ENCODE results near the gene MBD6. TPM values are rescaled to one million over a fixed set of nuclear protein-coding genes. Genes with fewer than 3 reads are reported as not detected.

Gene MBD6
- total RNA-seq (10 to 100 TPM; 13.5 to 23.5 (median 16.0) TPM), polyA plus RNA-seq (10 to 100 TPM; 16.2 to 52.8 (median 17.1) TPM)

- peak within 1 kb of the TSS; percentile 79 to 94 (median 82) for H3K4me3 ChIP-seq
- H3K27me3 ChIP-seq: no peaks in the 10 kb centered on the region
- TF ChIP-seq POLR2A (IDR thresholded peaks at IDR 0.05): peak; percentile 48 to 62
- peak in 1 of 4 donors; percentile 19 for TF ChIP-seq EP300 (IDR thresholded peaks at IDR 0.05)
- peak; percentile 62 to 83 (median 75) for TF ChIP-seq POLR2AphosphoS5 (IDR thresholded peaks at IDR 0.05)
- no peak for TF ChIP-seq CTCF (IDR thresholded peaks at IDR 0.05)
- peaks cover 0 to 72% (median 65%) of the 10 kb centered on the region in 4 donors for H3K4me1 ChIP-seq
- peak; percentile 99 for DNase-seq
- peak within 1 kb of the TSS; percentile 95 to 100 (median 98) for H3K27ac ChIP-seq
- 0% methylated on average over 57 of the region's 57 CpGs for WGBS, 2 donors
- peaks cover 18 to 40% (median 28%) of the 10 kb centered on the region in 4 donors for H3K36me3 ChIP-seq
- intact Hi-C loops (cut with DNase I): loop anchor here (5.0 kb wide), 3 partner anchors 35 to 1405 kb away; partner anchors contain the start of genes ARHGEF25, MARS1, RPL41 and ZC3H10
- H3K9me3 ChIP-seq: no peaks in the 10 kb centered on the region
These were observed at the start of gene MBD6 for GRCh38 chr12:57522011-57522886. TSS of gene MBD6 (plus strand) at chr12:57522824. CDS start at chr12:57524304, 1,480 bp downstream.

- H3K4me1 ChIP-seq: peaks cover 0 to 20% (median 17%) of the 10 kb centered on the region in 4 donors
- 44 to 72% methylated on average over 3 of the region's 3 CpGs for WGBS, 2 donors
These were observed 49.2 kb upstream of the MBD6 start for GRCh38 chr12:57473392-57473791.

GRCh38 chr12:57473886-57474285 lies 48.7 kb upstream of the MBD6 start:
- no peaks in the 10 kb centered on the region for H3K36me3 ChIP-seq
- no peak for DNase-seq
- H3K27ac ChIP-seq: no peak overlapping the region
- TF ChIP-seq CTCF (IDR thresholded peaks at IDR 0.05): no peak
- TF ChIP-seq POLR2AphosphoS5 (IDR thresholded peaks at IDR 0.05): no peak
- no peak for TF ChIP-seq EP300 (IDR thresholded peaks at IDR 0.05)
- no peak for TF ChIP-seq POLR2A (IDR thresholded peaks at IDR 0.05)
- WGBS, 2 donors: 86 to 91% methylated on average over 5 of the region's 5 CpGs
- peaks cover 27 to 84% (median 44%) of the 10 kb centered on the region in 3 donors for H3K27me3 ChIP-seq
- H3K4me3 ChIP-seq: no peak overlapping the region
- intact Hi-C loops (cut with DNase I): no loop called here
- H3K9me3 ChIP-seq: no peaks in the 10 kb centered on the region
- H3K4me1 ChIP-seq: peaks cover 0 to 20% (median 17%) of the 10 kb centered on the region in 4 donors

More at GRCh38 chr12:57473392-57473791, 49.2 kb upstream of the MBD6 start:
- Histone ChIP-seq H3K4me3 (no peak overlapping the region), H3K27ac (no peak overlapping the region), H3K36me3 (no peaks in the 10 kb centered on the region), H3K9me3 (no peaks in the 10 kb centered on the region), H3K27me3 (peaks cover 27 to 84% (median 44%) of the 10 kb centered on the region in 3 donors)
- no peak for DNase-seq
- no peak for TF ChIP-seq EP300 (IDR thresholded peaks at IDR 0.05)
- intact Hi-C loops (cut with DNase I): no loop called here

GRCh38 chr12:57474430-57474829 lies 48.2 kb upstream of the MBD6 start:
- no peaks in the 10 kb centered on the region for H3K9me3 ChIP-seq
- H3K36me3 ChIP-seq: no peaks in the 10 kb centered on the region
- no peak overlapping the region for H3K27ac ChIP-seq
- WGBS, 2 donors: 60 to 82% methylated on average over 8 of the region's 8 CpGs
- DNase-seq: no peak
- H3K4me3 ChIP-seq: no peak overlapping the region
- peaks cover 0 to 20% (median 17%) of the 10 kb centered on the region in 4 donors for H3K4me1 ChIP-seq
- H3K27me3 ChIP-seq: peaks cover 27 to 81% (median 44%) of the 10 kb centered on the region in 3 donors
- intact Hi-C loops (cut with DNase I): no loop called here
- no peak for TF ChIP-seq POLR2AphosphoS5 (IDR thresholded peaks at IDR 0.05)
- TF ChIP-seq CTCF (IDR thresholded peaks at IDR 0.05): no peak
- TF ChIP-seq POLR2A (IDR thresholded peaks at IDR 0.05): no peak
- no peak for TF ChIP-seq EP300 (IDR thresholded peaks at IDR 0.05)

GRCh38 chr12:57474862-57475261 lies 47.8 kb upstream of the MBD6 start:
- H3K27me3 ChIP-seq: peaks cover 27 to 77% (median 44%) of the 10 kb centered on the region in 3 donors
- H3K4me1 ChIP-seq: peaks cover 0 to 20% (median 17%) of the 10 kb centered on the region in 4 donors
- intact Hi-C loops (cut with DNase I): no loop called here
- 20 to 77% methylated on average over 7 of the region's 7 CpGs for WGBS, 2 donors
- DNase-seq: no peak
- H3K27ac ChIP-seq: no peak overlapping the region
- TF ChIP-seq EP300 (IDR thresholded peaks at IDR 0.05): no peak
- no peaks in the 10 kb centered on the region for H3K36me3 ChIP-seq
- peak overlapping the region in 2 of 4 donors; percentile 41 to 47 for H3K4me3 ChIP-seq
- no peaks in the 10 kb centered on the region for H3K9me3 ChIP-seq
